GM12878 (cell line): ENCODE data around the gene SEPTIN10. TPM values are rescaled to one million over a fixed set of nuclear protein-coding genes. Genes with fewer than 3 reads are reported as not detected.

Source experiments
- BACH1 ChIP-seq: fragments of 450-650 bp; IDR thresholded peaks from 2 replicates; pipeline ENCODE4 v1.6.1; 2017; ENCODE audit warnings: mild to moderate bottlenecking, borderline replicate concordance
- BHLHE40 ChIP-seq, 2 experiments: fragments of 450-650 bp in 1 of 2; IDR thresholded peaks; 2 replicates each; pipeline ENCODE4 v1.6.1; 2011 to 2017; ENCODE audit warnings: low read depth in 2 of 2, borderline replicate concordance in 1 of 2, improper control_type of control experiment in 1 of 2, low read length in 1 of 2, mild to moderate bottlenecking in 1 of 2
- BMI1 ChIP-seq: fragments of 450-650 bp; IDR thresholded peaks from 2 replicates; pipeline ENCODE4 v1.6.1; 2016; ENCODE audit warnings: mild to moderate bottlenecking, moderate library complexity, borderline replicate concordance
- CHD2 ChIP-seq: IDR thresholded peaks from 2 replicates; pipeline ENCODE4 v1.6.1; 2011; ENCODE audit warnings: low read depth, low read length, improper control_type of control experiment, borderline replicate concordance
- DPF2 ChIP-seq: fragments of 450-650 bp; IDR thresholded peaks from 2 replicates; pipeline ENCODE4 v1.6.1; 2017; ENCODE audit warnings: mild to moderate bottlenecking
- EED ChIP-seq: sonication (generic); IDR thresholded peaks from 2 replicates; pipeline ENCODE4 v1.6.1; 2016; ENCODE audit warnings: antibody characterized with exemption, low read depth
- FOXK2 ChIP-seq: fragments of 450-650 bp; IDR thresholded peaks from 2 replicates; pipeline ENCODE4 v1.6.1; 2017; ENCODE audit warnings: mild to moderate bottlenecking, moderate library complexity
- IKZF1 ChIP-seq: fragments of 450-650 bp; conservative IDR thresholded peaks from 2 replicates; pipeline ENCODE4 v1.6.1; 2017; ENCODE audit warnings: antibody characterized with exemption, mild to moderate bottlenecking
- KDM1A ChIP-seq: fragments of 200-600 bp; sonication (generic); IDR thresholded peaks from 2 replicates; pipeline ENCODE4 v1.6.1; 2016; ENCODE audit warnings: borderline replicate concordance
- NR2F1 ChIP-seq: fragments of 450-650 bp; conservative IDR thresholded peaks from 2 replicates; pipeline ENCODE4 v1.6.1; 2017; ENCODE audit warnings: mild to moderate bottlenecking
- POLR2AphosphoS5 ChIP-seq: IDR thresholded peaks from 2 replicates; pipeline ENCODE4 v1.6.1; 2011; ENCODE audit warnings: mild to moderate bottlenecking, low read length, inconsistent platforms
- RELA ChIP-seq: fragments of 450-650 bp; IDR thresholded peaks from 2 replicates; pipeline ENCODE4 v1.8.0; 2014; ENCODE audit warnings: borderline replicate concordance; ENCODE audit not compliant: partially characterized antibody
- SIN3A ChIP-seq: IDR thresholded peaks from 2 replicates; pipeline ENCODE4 v1.6.1; 2012; ENCODE audit warnings: low read depth, low read length, improper control_type of control experiment
- TBL1XR1 ChIP-seq: IDR thresholded peaks from 2 replicates; pipeline ENCODE4 v1.6.1; 2012; ENCODE audit warnings: low read depth, low read length, improper control_type of control experiment
- TCF12 ChIP-seq: IDR thresholded peaks from 2 replicates; pipeline ENCODE4 v1.6.1; 2011; ENCODE audit warnings: low read depth, mild to moderate bottlenecking, low read length
- TCF3 ChIP-seq: IDR thresholded peaks from 2 replicates; pipeline ENCODE4 v1.6.1; 2012; ENCODE audit warnings: low read depth, mild to moderate bottlenecking, low read length, borderline replicate concordance; ENCODE audit not compliant: insufficient read depth
- YY1 ChIP-seq: IDR thresholded peaks from 2 replicates; pipeline ENCODE4 v1.6.1; 2011; ENCODE audit warnings: low read depth, mild to moderate bottlenecking, low read length
- ZNF217 ChIP-seq: fragments of 450-650 bp; IDR thresholded peaks from 2 replicates; pipeline ENCODE4 v1.6.1; 2017; ENCODE audit warnings: antibody characterized with exemption, mild to moderate bottlenecking
- ZNF24 ChIP-seq: fragments of 450-650 bp; IDR thresholded peaks from 2 replicates; pipeline ENCODE4 v1.6.1; 2017; ENCODE audit warnings: antibody characterized with exemption, mild to moderate bottlenecking
- polyA plus RNA-seq, 11 experiments: library from polyadenylated mRNA; depleted of rRNA in 4 of 11; unstranded in 6 of 11; stranded (reverse) in 5 of 11; fragments of >200 nt; fragmentation: Nextera tagmentation in 4 of 11; fragmentation: Illumina TruSeq in 1 of 11; extraction: Ambion mirVana in 4 of 11; extraction: Trizol in 1 of 11; gene quantifications; 1 replicate in 1 of 11; 2 replicates in 10 of 11; pipeline versions ENCODE4 v1.2.1 to v1.2.3, GENCODE V29; 2011 to 2016; ENCODE audit warnings: inconsistent platforms in 2 of 11, missing spikeins in 2 of 11, low read depth in 1 of 11
- total RNA-seq, 4 experiments: library from RNA; depleted of rRNA in 3 of 4; stranded (reverse); fragments of >200 nt in 3 of 4; fragmentation: Illumina TruSeq in 1 of 4; extraction: Trizol in 1 of 4; gene quantifications; 2 replicates each; pipeline versions ENCODE4 v1.2.1 to v1.2.3, GENCODE V29; 2013 to 2021
- TF ChIP-seq, protein P1 (sequence below): fragments of 450-650 bp; formaldehyde crosslinking; IDR thresholded peaks from 2 replicates; pipeline ENCODE4 v1.5.0; 2022; ENCODE audit warnings: mild to moderate bottlenecking, missing genetic modification characterization
- TF ChIP-seq, protein P2 (sequence below): fragments of 150-350 bp; IDR thresholded peaks from 2 replicates; pipeline ENCODE4 v1.6.1; 2014; ENCODE audit warnings: mild to moderate bottlenecking, low read depth, low read length
- TF ChIP-seq, protein P3 (sequence below): fragments of 450-650 bp; IDR thresholded peaks from 2 replicates; pipeline ENCODE4 v1.6.1; 2017; ENCODE audit warnings: low read depth, mild to moderate bottlenecking, moderate library complexity
- TF ChIP-seq, protein P4 (sequence below): IDR thresholded peaks from 2 replicates; pipeline ENCODE4 v1.6.1; 2012; ENCODE audit warnings: low read length, inconsistent platforms

Gene SEPTIN10
- total and polyA plus RNA-seq, 10 of the 15 experiments (the other 5 are each of a cell fraction or from before 2014, with no cell fraction given): 20.2 to 132 (median 62.7) TPM

DNA sequence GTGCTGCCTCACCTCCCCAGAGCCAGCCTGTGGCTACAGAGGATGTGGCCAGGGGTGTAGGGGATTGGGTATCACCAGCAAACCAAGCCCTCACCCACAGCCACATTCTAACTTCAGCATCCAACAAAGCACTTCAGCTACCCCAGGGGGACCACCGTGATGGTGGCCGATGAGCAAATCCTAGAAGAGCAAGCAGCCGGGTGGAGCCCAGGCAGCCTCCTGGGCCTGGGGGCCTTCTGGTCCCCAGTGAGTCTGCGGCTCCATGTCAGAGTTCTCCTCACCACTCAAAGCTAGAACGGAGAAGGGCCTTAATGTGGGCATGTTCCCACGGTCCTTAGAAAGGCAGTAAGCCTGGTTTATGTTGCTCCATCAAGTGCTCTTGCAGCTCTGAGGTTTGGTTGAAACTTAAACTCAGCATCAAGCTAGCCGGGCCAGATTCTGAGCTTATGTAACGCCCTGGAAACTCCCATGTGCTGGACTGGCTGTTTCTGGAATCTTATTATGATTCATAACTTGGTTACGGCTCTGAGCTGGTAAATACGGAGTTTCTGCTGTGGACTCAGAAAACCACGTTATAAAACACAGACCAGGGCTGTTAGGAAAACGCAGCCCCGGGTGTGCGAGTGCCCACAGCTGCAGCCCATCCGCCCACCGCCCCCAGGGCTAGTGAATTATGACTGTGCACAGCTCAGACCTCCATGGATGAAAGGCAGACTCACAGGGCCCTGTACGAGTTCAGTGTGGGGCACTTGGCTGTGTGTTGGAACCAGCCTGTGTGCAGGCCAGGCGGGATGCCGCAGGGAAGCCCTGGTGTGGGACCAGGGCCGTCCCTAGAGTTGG lies 99.8 kb downstream of the SEPTIN10 start (continued):
- TF ChIP-seq BACH1 (peak; percentile 60; the same call in 1 of the 2 replicates), CHD2 (no peak), RELA (peak; percentile 95), TBL1XR1 (peak; percentile 31; the same call in 1 of the 2 replicates), ZNF217 (no peak), TCF12 (peak; percentile 91), POLR2AphosphoS5 (no peak), IKZF1 (peak; percentile 92), TCF3 (peak; percentile 91), BMI1 (peak; percentile 56; the same call in 1 of the 2 replicates), YY1 (peak; percentile 22; the same call in 1 of the 2 replicates), DPF2 (peak; percentile 90), FOXK2 (0 out of 2 replicates have a peak, but pooled peaks have one; percentile 27), BHLHE40 (IDR thresholded peaks at IDR 0.05; ENCODE audit: borderline replicate concordance in 1 of 2, low read depth in 2 of 2, low read length in 1 of 2) (peak; percentile 44 to 65), EED (peak; percentile 95), ZNF24 (peak; percentile 31; the same call in 1 of the 2 replicates), KDM1A (no peak), NR2F1 (0 out of 2 replicates have a peak, but pooled peaks have one; percentile 29), SIN3A (no peak)
- TF ChIP-seq, protein P1, sequence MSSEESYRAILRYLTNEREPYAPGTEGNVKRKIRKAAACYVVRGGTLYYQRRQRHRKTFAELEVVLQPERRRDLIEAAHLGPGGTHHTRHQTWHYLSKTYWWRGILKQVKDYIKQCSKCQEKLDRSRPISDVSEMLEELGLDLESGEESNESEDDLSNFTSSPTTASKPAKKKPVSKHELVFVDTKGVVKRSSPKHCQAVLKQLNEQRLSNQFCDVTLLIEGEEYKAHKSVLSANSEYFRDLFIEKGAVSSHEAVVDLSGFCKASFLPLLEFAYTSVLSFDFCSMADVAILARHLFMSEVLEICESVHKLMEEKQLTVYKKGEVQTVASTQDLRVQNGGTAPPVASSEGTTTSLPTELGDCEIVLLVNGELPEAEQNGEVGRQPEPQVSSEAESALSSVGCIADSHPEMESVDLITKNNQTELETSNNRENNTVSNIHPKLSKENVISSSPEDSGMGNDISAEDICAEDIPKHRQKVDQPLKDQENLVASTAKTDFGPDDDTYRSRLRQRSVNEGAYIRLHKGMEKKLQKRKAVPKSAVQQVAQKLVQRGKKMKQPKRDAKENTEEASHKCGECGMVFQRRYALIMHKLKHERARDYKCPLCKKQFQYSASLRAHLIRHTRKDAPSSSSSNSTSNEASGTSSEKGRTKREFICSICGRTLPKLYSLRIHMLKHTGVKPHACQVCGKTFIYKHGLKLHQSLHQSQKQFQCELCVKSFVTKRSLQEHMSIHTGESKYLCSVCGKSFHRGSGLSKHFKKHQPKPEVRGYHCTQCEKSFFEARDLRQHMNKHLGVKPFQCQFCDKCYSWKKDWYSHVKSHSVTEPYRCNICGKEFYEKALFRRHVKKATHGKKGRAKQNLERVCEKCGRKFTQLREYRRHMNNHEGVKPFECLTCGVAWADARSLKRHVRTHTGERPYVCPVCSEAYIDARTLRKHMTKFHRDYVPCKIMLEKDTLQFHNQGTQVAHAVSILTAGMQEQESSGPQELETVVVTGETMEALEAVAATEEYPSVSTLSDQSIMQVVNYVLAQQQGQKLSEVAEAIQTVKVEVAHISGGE (CRISPR knock-in tag): no peak
- TF ChIP-seq, protein P2, sequence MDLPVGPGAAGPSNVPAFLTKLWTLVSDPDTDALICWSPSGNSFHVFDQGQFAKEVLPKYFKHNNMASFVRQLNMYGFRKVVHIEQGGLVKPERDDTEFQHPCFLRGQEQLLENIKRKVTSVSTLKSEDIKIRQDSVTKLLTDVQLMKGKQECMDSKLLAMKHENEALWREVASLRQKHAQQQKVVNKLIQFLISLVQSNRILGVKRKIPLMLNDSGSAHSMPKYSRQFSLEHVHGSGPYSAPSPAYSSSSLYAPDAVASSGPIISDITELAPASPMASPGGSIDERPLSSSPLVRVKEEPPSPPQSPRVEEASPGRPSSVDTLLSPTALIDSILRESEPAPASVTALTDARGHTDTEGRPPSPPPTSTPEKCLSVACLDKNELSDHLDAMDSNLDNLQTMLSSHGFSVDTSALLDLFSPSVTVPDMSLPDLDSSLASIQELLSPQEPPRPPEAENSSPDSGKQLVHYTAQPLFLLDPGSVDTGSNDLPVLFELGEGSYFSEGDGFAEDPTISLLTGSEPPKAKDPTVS: no peak
- TF ChIP-seq, protein P3, sequence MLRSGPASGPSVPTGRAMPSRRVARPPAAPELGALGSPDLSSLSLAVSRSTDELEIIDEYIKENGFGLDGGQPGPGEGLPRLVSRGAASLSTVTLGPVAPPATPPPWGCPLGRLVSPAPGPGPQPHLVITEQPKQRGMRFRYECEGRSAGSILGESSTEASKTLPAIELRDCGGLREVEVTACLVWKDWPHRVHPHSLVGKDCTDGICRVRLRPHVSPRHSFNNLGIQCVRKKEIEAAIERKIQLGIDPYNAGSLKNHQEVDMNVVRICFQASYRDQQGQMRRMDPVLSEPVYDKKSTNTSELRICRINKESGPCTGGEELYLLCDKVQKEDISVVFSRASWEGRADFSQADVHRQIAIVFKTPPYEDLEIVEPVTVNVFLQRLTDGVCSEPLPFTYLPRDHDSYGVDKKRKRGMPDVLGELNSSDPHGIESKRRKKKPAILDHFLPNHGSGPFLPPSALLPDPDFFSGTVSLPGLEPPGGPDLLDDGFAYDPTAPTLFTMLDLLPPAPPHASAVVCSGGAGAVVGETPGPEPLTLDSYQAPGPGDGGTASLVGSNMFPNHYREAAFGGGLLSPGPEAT: peak; percentile 98
- TF ChIP-seq, protein P4, sequence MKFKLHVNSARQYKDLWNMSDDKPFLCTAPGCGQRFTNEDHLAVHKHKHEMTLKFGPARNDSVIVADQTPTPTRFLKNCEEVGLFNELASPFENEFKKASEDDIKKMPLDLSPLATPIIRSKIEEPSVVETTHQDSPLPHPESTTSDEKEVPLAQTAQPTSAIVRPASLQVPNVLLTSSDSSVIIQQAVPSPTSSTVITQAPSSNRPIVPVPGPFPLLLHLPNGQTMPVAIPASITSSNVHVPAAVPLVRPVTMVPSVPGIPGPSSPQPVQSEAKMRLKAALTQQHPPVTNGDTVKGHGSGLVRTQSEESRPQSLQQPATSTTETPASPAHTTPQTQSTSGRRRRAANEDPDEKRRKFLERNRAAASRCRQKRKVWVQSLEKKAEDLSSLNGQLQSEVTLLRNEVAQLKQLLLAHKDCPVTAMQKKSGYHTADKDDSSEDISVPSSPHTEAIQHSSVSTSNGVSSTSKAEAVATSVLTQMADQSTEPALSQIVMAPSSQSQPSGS: peak; percentile 95
